Keratinocyte (primary cell): ENCODE measurements around the gene MEGF11.

Experiments
- EZH2 ChIP-seq: IDR thresholded peaks from one replicate; pipeline ENCODE4 v1.6.1; 2012; ENCODE audit warnings: inconsistent platforms, mild to moderate bottlenecking, low read length, moderate library complexity
- TF ChIP-seq, protein P1 (sequence below), 3 experiments: IDR thresholded peaks in 1 of 3; conservative IDR thresholded peaks in 1 of 3; optimal IDR thresholded peaks in 1 of 3; 2 replicates in 2 of 3; 3 replicates in 1 of 3; pipeline versions ENCODE3 to v1.5.1; 2011; ENCODE audit warnings: low read length in 3 of 3, mild to moderate bottlenecking in 3 of 3, moderate library complexity in 2 of 3, control low read depth in 1 of 3, inconsistent platforms in 1 of 3; ENCODE audit not compliant: insufficient read depth in 2 of 3; ENCODE audit errors: extremely low read depth in 1 of 3

DNA sequence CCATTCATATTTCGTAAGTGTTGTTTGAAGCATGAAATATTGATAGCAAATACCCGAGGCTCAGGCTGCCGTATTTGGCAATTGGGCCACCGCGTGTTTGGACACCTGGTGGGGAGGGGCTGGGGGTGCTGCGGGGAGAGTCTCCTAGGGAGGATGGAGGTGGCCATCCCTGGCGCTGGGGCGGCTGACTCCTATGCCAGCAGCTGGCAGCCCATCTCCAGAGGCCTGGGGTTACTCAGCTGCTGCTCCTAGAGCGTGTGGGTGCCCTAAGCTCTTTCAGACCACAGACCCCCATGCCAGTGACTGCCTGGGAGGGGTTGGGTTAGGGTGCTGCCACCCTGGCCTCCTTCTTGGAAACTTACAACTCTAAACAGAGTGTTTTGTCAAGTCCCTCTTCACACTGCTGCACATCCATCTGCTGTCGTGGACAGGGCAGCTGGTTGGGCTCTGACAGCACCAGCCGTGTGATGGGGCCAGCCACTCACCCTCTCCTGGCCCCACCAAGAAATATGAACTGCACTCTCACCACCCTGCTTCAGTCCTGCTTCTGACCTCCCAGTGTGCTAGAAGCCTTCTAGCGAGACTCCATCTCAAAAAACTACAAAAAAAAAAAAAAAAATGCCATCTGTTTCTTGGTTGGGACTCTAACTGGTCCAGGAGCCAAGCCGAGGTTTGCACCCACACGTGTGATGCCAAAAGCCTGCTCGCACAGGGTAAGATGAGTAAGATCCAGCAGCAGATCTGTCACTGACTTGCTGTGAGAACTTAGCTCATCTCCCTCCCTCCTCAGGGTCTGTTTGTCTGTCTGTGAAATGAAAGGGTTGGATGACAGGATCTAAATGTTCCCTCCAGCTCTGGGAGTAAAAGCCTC is 156.2 kb downstream of the MEGF11 start:
- TF ChIP-seq, protein P1, sequence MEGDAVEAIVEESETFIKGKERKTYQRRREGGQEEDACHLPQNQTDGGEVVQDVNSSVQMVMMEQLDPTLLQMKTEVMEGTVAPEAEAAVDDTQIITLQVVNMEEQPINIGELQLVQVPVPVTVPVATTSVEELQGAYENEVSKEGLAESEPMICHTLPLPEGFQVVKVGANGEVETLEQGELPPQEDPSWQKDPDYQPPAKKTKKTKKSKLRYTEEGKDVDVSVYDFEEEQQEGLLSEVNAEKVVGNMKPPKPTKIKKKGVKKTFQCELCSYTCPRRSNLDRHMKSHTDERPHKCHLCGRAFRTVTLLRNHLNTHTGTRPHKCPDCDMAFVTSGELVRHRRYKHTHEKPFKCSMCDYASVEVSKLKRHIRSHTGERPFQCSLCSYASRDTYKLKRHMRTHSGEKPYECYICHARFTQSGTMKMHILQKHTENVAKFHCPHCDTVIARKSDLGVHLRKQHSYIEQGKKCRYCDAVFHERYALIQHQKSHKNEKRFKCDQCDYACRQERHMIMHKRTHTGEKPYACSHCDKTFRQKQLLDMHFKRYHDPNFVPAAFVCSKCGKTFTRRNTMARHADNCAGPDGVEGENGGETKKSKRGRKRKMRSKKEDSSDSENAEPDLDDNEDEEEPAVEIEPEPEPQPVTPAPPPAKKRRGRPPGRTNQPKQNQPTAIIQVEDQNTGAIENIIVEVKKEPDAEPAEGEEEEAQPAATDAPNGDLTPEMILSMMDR (optimal IDR thresholded peaks at IDR 0.05 in 1 of 3, IDR thresholded peaks at IDR 0.05 in 1 of 3, conservative IDR thresholded peaks at IDR 0.05 in 1 of 3; ENCODE audit: extremely low read depth in 1 of 3, insufficient read depth in 2 of 3, low read length in 3 of 3) = no peak
- TF ChIP-seq EZH2 = no peak
